Loucy (cell line): ENCODE measurements around the gene SESN3.

ENCODE experiments used
- EZH2phosphoT487 ChIP-seq: fragments of 200-600 bp; IDR thresholded peaks from 2 replicates; pipeline ENCODE4 v1.6.1; 2018; ENCODE audit warnings: antibody characterized with exemption, mild to moderate bottlenecking, moderate library complexity, borderline replicate concordance
- TF ChIP-seq, protein P1 (sequence below): fragments of 200-600 bp; sonication (generic); conservative IDR thresholded peaks from 2 replicates; pipeline ENCODE4 v1.5.1; 2014; ENCODE audit warnings: mild to moderate bottlenecking, antibody characterized with exemption, low read length

DNA sequence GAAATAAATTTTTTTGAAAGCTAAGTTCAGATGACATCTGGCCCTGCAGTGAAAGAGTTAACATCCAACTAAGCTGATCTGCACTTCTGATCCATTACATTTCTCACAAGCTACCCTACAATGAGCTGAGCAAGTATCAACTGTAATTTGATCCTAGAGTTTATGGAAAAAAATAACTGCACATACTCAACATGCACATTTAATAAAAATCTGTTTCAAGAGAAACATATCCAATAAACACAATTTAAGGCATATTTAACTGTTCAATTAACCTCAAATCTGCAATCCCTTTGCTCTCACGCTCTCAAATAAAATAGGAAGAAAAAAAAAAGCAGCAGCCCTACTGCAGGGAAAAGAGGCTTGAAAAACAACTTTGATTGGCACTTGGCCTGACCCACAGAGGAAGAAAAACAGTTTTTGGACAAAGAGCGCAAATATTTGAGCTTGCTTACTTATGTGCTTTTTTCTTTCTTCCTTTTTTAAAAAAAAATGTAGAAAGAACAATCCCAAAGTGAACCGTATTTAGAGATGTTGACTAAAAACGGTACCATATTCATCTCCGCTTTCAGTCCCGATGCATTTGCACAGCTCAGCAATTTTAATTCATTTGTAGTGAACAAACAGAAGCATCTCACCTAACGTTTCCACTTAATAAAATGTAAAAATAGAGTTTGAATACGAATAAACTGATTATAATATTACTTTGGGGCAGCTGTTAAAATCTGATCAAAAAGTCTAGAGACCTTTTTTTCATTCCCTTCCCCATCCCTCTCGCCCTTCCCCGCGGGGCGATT is 1.6 kb downstream of the SESN3 start:
- TF ChIP-seq, protein P1, sequence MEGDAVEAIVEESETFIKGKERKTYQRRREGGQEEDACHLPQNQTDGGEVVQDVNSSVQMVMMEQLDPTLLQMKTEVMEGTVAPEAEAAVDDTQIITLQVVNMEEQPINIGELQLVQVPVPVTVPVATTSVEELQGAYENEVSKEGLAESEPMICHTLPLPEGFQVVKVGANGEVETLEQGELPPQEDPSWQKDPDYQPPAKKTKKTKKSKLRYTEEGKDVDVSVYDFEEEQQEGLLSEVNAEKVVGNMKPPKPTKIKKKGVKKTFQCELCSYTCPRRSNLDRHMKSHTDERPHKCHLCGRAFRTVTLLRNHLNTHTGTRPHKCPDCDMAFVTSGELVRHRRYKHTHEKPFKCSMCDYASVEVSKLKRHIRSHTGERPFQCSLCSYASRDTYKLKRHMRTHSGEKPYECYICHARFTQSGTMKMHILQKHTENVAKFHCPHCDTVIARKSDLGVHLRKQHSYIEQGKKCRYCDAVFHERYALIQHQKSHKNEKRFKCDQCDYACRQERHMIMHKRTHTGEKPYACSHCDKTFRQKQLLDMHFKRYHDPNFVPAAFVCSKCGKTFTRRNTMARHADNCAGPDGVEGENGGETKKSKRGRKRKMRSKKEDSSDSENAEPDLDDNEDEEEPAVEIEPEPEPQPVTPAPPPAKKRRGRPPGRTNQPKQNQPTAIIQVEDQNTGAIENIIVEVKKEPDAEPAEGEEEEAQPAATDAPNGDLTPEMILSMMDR: no peak
- no peak for TF ChIP-seq EZH2phosphoT487
